ENCODE results near the gene SUZ12. TPM values are rescaled to one million over a fixed set of nuclear protein-coding genes. Genes with fewer than 3 reads are reported as not detected.
A peak's percentile ranks its signal among the peaks of the same experiment; 100 is the strongest.

The SUZ12 gene
- total and polyA plus RNA-seq, 2 experiments from 2014 or later = 22.3 to 39.8 TPM

DNA sequence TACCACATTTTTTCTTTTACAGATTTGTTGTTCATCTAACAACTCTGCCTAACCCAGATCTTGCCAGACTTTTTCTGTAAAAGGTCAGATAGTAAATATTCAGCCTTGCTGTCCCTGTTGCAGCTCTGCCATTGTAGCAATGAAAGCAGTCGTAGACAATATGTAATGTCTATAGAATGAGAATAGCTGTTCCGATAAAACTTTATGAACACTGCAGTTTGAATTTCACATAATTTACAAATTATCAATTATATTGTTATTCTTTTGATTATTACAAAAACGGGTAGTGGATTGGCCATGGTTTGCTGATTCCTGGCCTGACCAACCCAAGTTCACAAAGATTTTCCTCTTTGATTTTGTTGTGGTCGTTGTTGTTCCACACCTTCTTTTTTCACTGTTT lies 73.3 kb downstream of the SUZ12 start:
- ATAC-seq (no peak), DNase-seq (ENCODE audit: low spot score) (no peak)
- H3K4me1 Mint-ChIP-seq = peaks cover 6% of the 10 kb centered on the region; the same call in 1 of the 3 replicates
- Histone ChIP-seq H3K27ac (ENCODE audit: low read depth) (no peak overlapping the region), H3K4me2 (no peak overlapping the region), H3K36me3 (ENCODE audit: insufficient read depth) (no peaks in the 10 kb centered on the region), H3K9me2 (ENCODE audit: insufficient read depth) (no peaks in the 10 kb centered on the region), H2AFZ (no peak overlapping the region), H3K4me3 (no peak overlapping the region), H3K4me1 (ENCODE audit: insufficient read depth) (no peaks in the 10 kb centered on the region), H4K20me1 (replicated peaks; ENCODE audit: insufficient read depth) (peaks cover 6% of the 10 kb centered on the region; the same call in 1 of the 2 replicates), H3K27me3 (ENCODE audit: insufficient read depth) (peaks cover 18% of the 10 kb centered on the region), H3K79me2 (replicated peaks; ENCODE audit: insufficient read depth) (peaks cover 72% of the 10 kb centered on the region), H3F3A (replicated peaks; ENCODE audit: low read depth) (0 out of 2 replicates have a peak, but pooled peaks cover 4% of the 10 kb centered on the region)
- H3K36me3 Mint-ChIP-seq (ENCODE audit: low read depth) = no peaks in the 10 kb centered on the region; the same call in 1 of the 3 replicates
- H3K27me3 Mint-ChIP-seq (ENCODE audit: insufficient read depth, low read depth, poor library complexity) = peaks cover 11% of the 10 kb centered on the region
- no peak overlapping the region for H3K27ac Mint-ChIP-seq
- TF ChIP-seq POLR2AphosphoS5 (IDR thresholded peaks at IDR 0.05; ENCODE audit: low read depth) (no peak), ZNF331 (CRISPR knock-in tag; IDR thresholded peaks at IDR 0.05; ENCODE audit: low read depth) (no peak), EZH2phosphoT487 (IDR thresholded peaks at IDR 0.05; ENCODE audit: unreplicated experiment) (no peak), CREB1 (CRISPR knock-in tag; IDR thresholded peaks at IDR 0.05; ENCODE audit: low read depth) (no peak), EZH2 (IDR thresholded peaks at IDR 0.05; ENCODE audit: low read depth, unreplicated experiment) (no peak), ZNF114 (CRISPR knock-in tag; IDR thresholded peaks at IDR 0.05) (no peak), STAT1 (IDR thresholded peaks at IDR 0.05; ENCODE audit: unreplicated experiment) (no peak), JUNB (IDR thresholded peaks at IDR 0.05; ENCODE audit: unreplicated experiment) (no peak)
- TF ChIP-seq, protein P1, sequence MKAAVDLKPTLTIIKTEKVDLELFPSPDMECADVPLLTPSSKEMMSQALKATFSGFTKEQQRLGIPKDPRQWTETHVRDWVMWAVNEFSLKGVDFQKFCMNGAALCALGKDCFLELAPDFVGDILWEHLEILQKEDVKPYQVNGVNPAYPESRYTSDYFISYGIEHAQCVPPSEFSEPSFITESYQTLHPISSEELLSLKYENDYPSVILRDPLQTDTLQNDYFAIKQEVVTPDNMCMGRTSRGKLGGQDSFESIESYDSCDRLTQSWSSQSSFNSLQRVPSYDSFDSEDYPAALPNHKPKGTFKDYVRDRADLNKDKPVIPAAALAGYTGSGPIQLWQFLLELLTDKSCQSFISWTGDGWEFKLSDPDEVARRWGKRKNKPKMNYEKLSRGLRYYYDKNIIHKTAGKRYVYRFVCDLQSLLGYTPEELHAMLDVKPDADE (IDR thresholded peaks at IDR 0.05) = no peak
- TF ChIP-seq, protein P2, sequence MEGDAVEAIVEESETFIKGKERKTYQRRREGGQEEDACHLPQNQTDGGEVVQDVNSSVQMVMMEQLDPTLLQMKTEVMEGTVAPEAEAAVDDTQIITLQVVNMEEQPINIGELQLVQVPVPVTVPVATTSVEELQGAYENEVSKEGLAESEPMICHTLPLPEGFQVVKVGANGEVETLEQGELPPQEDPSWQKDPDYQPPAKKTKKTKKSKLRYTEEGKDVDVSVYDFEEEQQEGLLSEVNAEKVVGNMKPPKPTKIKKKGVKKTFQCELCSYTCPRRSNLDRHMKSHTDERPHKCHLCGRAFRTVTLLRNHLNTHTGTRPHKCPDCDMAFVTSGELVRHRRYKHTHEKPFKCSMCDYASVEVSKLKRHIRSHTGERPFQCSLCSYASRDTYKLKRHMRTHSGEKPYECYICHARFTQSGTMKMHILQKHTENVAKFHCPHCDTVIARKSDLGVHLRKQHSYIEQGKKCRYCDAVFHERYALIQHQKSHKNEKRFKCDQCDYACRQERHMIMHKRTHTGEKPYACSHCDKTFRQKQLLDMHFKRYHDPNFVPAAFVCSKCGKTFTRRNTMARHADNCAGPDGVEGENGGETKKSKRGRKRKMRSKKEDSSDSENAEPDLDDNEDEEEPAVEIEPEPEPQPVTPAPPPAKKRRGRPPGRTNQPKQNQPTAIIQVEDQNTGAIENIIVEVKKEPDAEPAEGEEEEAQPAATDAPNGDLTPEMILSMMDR (conservative IDR thresholded peaks at IDR 0.05; ENCODE audit: low read depth in 2 of 2) = no peak
- TF ChIP-seq, protein P3, sequence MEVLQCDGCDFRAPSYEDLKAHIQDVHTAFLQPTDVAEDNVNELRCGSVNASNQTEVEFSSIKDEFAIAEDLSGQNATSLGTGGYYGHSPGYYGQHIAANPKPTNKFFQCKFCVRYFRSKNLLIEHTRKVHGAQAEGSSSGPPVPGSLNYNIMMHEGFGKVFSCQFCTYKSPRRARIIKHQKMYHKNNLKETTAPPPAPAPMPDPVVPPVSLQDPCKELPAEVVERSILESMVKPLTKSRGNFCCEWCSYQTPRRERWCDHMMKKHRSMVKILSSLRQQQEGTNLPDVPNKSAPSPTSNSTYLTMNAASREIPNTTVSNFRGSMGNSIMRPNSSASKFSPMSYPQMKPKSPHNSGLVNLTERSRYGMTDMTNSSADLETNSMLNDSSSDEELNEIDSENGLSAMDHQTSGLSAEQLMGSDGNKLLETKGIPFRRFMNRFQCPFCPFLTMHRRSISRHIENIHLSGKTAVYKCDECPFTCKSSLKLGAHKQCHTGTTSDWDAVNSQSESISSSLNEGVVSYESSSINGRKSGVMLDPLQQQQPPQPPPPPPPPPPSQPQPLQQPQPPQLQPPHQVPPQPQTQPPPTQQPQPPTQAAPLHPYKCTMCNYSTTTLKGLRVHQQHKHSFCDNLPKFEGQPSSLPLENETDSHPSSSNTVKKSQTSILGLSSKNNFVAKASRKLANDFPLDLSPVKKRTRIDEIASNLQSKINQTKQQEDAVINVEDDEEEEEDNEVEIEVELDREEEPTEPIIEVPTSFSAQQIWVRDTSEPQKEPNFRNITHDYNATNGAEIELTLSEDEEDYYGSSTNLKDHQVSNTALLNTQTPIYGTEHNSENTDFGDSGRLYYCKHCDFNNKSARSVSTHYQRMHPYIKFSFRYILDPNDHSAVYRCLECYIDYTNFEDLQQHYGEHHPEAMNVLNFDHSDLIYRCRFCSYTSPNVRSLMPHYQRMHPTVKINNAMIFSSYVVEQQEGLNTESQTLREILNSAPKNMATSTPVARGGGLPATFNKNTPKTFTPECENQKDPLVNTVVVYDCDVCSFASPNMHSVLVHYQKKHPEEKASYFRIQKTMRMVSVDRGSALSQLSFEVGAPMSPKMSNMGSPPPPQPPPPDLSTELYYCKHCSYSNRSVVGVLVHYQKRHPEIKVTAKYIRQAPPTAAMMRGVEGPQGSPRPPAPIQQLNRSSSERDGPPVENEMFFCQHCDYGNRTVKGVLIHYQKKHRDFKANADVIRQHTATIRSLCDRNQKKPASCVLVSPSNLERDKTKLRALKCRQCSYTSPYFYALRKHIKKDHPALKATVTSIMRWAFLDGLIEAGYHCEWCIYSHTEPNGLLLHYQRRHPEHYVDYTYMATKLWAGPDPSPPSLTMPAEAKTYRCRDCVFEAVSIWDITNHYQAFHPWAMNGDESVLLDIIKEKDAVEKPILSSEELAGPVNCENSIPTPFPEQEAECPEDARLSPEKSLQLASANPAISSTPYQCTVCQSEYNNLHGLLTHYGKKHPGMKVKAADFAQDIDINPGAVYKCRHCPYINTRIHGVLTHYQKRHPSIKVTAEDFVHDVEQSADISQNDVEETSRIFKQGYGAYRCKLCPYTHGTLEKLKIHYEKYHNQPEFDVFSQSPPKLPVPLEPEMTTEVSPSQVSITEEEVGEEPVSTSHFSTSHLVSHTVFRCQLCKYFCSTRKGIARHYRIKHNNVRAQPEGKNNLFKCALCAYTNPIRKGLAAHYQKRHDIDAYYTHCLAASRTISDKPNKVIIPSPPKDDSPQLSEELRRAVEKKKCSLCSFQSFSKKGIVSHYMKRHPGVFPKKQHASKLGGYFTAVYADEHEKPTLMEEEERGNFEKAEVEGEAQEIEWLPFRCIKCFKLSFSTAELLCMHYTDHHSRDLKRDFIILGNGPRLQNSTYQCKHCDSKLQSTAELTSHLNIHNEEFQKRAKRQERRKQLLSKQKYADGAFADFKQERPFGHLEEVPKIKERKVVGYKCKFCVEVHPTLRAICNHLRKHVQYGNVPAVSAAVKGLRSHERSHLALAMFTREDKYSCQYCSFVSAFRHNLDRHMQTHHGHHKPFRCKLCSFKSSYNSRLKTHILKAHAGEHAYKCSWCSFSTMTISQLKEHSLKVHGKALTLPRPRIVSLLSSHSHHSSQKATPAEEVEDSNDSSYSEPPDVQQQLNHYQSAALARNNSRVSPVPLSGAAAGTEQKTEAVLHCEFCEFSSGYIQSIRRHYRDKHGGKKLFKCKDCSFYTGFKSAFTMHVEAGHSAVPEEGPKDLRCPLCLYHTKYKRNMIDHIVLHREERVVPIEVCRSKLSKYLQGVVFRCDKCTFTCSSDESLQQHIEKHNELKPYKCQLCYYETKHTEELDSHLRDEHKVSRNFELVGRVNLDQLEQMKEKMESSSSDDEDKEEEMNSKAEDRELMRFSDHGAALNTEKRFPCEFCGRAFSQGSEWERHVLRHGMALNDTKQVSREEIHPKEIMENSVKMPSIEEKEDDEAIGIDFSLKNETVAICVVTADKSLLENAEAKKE (CRISPR knock-in tag; IDR thresholded peaks at IDR 0.05) = no peak
- TF ChIP-seq, protein P4, sequence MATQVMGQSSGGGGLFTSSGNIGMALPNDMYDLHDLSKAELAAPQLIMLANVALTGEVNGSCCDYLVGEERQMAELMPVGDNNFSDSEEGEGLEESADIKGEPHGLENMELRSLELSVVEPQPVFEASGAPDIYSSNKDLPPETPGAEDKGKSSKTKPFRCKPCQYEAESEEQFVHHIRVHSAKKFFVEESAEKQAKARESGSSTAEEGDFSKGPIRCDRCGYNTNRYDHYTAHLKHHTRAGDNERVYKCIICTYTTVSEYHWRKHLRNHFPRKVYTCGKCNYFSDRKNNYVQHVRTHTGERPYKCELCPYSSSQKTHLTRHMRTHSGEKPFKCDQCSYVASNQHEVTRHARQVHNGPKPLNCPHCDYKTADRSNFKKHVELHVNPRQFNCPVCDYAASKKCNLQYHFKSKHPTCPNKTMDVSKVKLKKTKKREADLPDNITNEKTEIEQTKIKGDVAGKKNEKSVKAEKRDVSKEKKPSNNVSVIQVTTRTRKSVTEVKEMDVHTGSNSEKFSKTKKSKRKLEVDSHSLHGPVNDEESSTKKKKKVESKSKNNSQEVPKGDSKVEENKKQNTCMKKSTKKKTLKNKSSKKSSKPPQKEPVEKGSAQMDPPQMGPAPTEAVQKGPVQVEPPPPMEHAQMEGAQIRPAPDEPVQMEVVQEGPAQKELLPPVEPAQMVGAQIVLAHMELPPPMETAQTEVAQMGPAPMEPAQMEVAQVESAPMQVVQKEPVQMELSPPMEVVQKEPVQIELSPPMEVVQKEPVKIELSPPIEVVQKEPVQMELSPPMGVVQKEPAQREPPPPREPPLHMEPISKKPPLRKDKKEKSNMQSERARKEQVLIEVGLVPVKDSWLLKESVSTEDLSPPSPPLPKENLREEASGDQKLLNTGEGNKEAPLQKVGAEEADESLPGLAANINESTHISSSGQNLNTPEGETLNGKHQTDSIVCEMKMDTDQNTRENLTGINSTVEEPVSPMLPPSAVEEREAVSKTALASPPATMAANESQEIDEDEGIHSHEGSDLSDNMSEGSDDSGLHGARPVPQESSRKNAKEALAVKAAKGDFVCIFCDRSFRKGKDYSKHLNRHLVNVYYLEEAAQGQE (IDR thresholded peaks at IDR 0.05; ENCODE audit: unreplicated experiment) = no peak
- 0 out of 3 replicates have a peak overlapping the region, but pooled peaks have one; percentile 84 for H3K4me3 Mint-ChIP-seq
- no peaks in the 10 kb centered on the region for H3K9me3 Mint-ChIP-seq
